ENCODE data around the gene SEPTIN7.
A peak's percentile ranks its signal among the peaks of the same experiment; 100 is the strongest.
"Not testable (repeated sequence)": the region's sequence is repeated elsewhere in the genome, so short reads cannot be mapped to it uniquely, and the experiment has no call there.

SEPTIN7 gene

GRCh38 chr7:35800718-35801391 lies at the start of gene SEPTIN7:
Gene SEPTIN7, plus strand, starts transcription at chr7:35801057. Its CDS starts 153 bp downstream, at chr7:35801210.
- peak; percentile 98 to 99 for DNase-seq

- DNase-seq: no peak
These were observed 48.1 kb upstream of the SEPTIN7 start for GRCh38 chr7:35752742-35753141.

GRCh38 chr7:35753761-35754603 lies 46.9 kb upstream of the SEPTIN7 start:
- no peak for DNase-seq

- DNase-seq: no peak
These were observed 46.1 kb upstream of the SEPTIN7 start for GRCh38 chr7:35754741-35755140.

- no peak for DNase-seq
These were observed 45.1 kb upstream of the SEPTIN7 start for GRCh38 chr7:35755711-35756110.

- DNase-seq: not testable (repeated sequence)
These were observed 44.4 kb upstream of the SEPTIN7 start for GRCh38 chr7:35756453-35756852.

- no peak for DNase-seq
These were observed 43.3 kb upstream of the SEPTIN7 start for GRCh38 chr7:35757574-35757973.

GRCh38 chr7:35758421-35758820 lies 42.4 kb upstream of the SEPTIN7 start:
- peak; percentile 69 to 85 for DNase-seq

GRCh38 chr7:35760143-35760745 lies 40.6 kb upstream of the SEPTIN7 start:
- no peak for DNase-seq

GRCh38 chr7:35761871-35762677 lies 38.8 kb upstream of the SEPTIN7 start:
- DNase-seq: peak; percentile 45 to 58

GRCh38 chr7:35762781-35763180 lies 38.1 kb upstream of the SEPTIN7 start:
- DNase-seq: no peak

- no peak for DNase-seq
These were observed 32.5 kb upstream of the SEPTIN7 start for GRCh38 chr7:35768346-35768745.

- no peak for DNase-seq
These were observed 29.1 kb upstream of the SEPTIN7 start for GRCh38 chr7:35771776-35772175.

GRCh38 chr7:35773994-35774393 lies 26.9 kb upstream of the SEPTIN7 start:
- DNase-seq: no peak

- DNase-seq: no peak
These were observed 24.2 kb upstream of the SEPTIN7 start for GRCh38 chr7:35776686-35777085.

GRCh38 chr7:35777121-35777520 lies 23.7 kb upstream of the SEPTIN7 start:
- no peak for DNase-seq

- no peak for DNase-seq
These were observed 20.8 kb upstream of the SEPTIN7 start for GRCh38 chr7:35780070-35780469.

GRCh38 chr7:35781200-35781701 lies 19.6 kb upstream of the SEPTIN7 start:
- no peak for DNase-seq

- no peak for DNase-seq
These were observed 18.9 kb upstream of the SEPTIN7 start for GRCh38 chr7:35781767-35782515.

GRCh38 chr7:35784332-35784731 lies 16.5 kb upstream of the SEPTIN7 start:
- no peak for DNase-seq

GRCh38 chr7:35785250-35785649 lies 15.6 kb upstream of the SEPTIN7 start:
- DNase-seq: no peak

- DNase-seq: no peak
These were observed 12.9 kb upstream of the SEPTIN7 start for GRCh38 chr7:35787925-35788324.

Data from Kasumi-1 (cell line).